ENCODE results near the gene CCER1. TPM values are rescaled to one million over a fixed set of nuclear protein-coding genes. Genes with fewer than 3 reads are reported as not detected.

Gene CCER1
- total and polyA plus RNA-seq, 2 donors (not counting 1 experiment from before 2014, with no cell fraction given): not detected

DNA sequence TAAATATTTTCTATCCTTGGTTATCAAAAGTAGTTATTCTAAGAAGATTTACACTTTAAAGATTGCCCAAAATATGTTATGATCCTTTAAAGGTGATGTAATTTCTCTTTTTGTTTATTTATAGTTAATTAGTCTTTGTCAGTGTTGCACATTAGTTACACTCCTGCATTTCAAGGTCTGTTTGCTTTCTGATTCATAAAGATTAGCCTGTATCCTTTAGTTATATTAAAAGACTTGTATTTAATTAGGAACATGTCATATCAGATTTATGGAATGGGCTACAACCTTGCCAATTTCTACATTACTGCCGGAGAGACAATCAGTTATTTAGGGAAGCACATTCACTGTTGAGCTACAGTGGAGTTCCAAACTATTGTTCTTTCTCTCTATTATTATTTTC lies 46.3 kb upstream of the CCER1 start:
- no peak for DNase-seq
- Histone ChIP-seq H3K36me3 (replicated peaks in 1 of 2; ENCODE audit: control extremely low read depth in 1 of 2, control insufficient read depth in 1 of 2, extremely low read depth in 1 of 2, insufficient read depth in 2 of 2, low read length in 1 of 2) (no peaks in the 10 kb centered on the region), H3K9me3 (ENCODE audit: control extremely low read depth in 1 of 3, control insufficient read depth in 2 of 3, insufficient read depth in 1 of 3, low read length in 2 of 3) (no peaks in the 10 kb centered on the region), H2AFZ (ENCODE audit: insufficient read depth, low read depth, low read length, poor library complexity, severe bottlenecking) (no peak overlapping the region), H3K27me3 (replicated peaks in 1 of 4; ENCODE audit: control extremely low read depth in 1 of 4, control insufficient read depth in 3 of 4, insufficient read depth in 4 of 4, low read length in 3 of 4) (no peaks in the 10 kb centered on the region), H3K4me2 (replicated peaks; ENCODE audit: low read depth, low read length, poor library complexity, severe bottlenecking) (no peak overlapping the region), H3K9ac (ENCODE audit: low read length) (no peak overlapping the region), H3K4me1 (ENCODE audit: control insufficient read depth in 2 of 2, insufficient read depth in 2 of 2, low read length in 2 of 2) (no peaks in the 10 kb centered on the region), H3K27ac (ENCODE audit: low read length in 2 of 2) (no peak overlapping the region), H3K79me2 (ENCODE audit: control insufficient read depth, insufficient read depth, low read length) (no peaks in the 10 kb centered on the region), H3K4me3 (ENCODE audit: control extremely low read depth in 1 of 5, extremely low read depth in 1 of 5, insufficient read depth in 1 of 5, low read depth in 2 of 5, low read length in 4 of 5) (no peak overlapping the region), H4K20me1 (ENCODE audit: control insufficient read depth, insufficient read depth, low read length, poor library complexity, severe bottlenecking) (no peaks in the 10 kb centered on the region)
- H3K9me3 Mint-ChIP-seq (ENCODE audit: insufficient read depth): no peaks in the 10 kb centered on the region
- no peaks in the 10 kb centered on the region for H3K4me1 Mint-ChIP-seq
- TF ChIP-seq, protein P1, sequence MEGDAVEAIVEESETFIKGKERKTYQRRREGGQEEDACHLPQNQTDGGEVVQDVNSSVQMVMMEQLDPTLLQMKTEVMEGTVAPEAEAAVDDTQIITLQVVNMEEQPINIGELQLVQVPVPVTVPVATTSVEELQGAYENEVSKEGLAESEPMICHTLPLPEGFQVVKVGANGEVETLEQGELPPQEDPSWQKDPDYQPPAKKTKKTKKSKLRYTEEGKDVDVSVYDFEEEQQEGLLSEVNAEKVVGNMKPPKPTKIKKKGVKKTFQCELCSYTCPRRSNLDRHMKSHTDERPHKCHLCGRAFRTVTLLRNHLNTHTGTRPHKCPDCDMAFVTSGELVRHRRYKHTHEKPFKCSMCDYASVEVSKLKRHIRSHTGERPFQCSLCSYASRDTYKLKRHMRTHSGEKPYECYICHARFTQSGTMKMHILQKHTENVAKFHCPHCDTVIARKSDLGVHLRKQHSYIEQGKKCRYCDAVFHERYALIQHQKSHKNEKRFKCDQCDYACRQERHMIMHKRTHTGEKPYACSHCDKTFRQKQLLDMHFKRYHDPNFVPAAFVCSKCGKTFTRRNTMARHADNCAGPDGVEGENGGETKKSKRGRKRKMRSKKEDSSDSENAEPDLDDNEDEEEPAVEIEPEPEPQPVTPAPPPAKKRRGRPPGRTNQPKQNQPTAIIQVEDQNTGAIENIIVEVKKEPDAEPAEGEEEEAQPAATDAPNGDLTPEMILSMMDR (IDR thresholded peaks at IDR 0.05): no peak
- no peak for TF ChIP-seq EZH2 (IDR thresholded peaks at IDR 0.05; ENCODE audit: borderline replicate concordance, insufficient read depth, low read depth, low read length, poor library complexity, severe bottlenecking)
- intact Hi-C loops (cut with micrococcal nuclease): no loop called here
- no peak for ATAC-seq (ENCODE audit: low read depth)
- H3K4me3 Mint-ChIP-seq: no peak overlapping the region
- WGBS (ENCODE audit: insufficient coverage): no CpG with 5 or more reads among the region's 1 CpG
- ChIA-PET POLR2A (no interaction called here), CTCF (no interaction called here)
- peaks cover 7% of the 10 kb centered on the region for H3K27me3 Mint-ChIP-seq
- no peak overlapping the region for H3K27ac Mint-ChIP-seq

GRCh38 chr12:90999966-91000365 lies 45.0 kb upstream of the CCER1 start:
- intact Hi-C loops (cut with micrococcal nuclease): no loop called here
- no peaks in the 10 kb centered on the region for H3K9me3 ChIP-seq (ENCODE audit: control extremely low read depth in 1 of 3, control insufficient read depth in 2 of 3, insufficient read depth in 1 of 3, low read length in 2 of 3)
- no peaks in the 10 kb centered on the region for H3K36me3 ChIP-seq (replicated peaks in 1 of 2; ENCODE audit: control extremely low read depth in 1 of 2, control insufficient read depth in 1 of 2, extremely low read depth in 1 of 2, insufficient read depth in 2 of 2, low read length in 1 of 2)
- no peaks in the 10 kb centered on the region for H3K4me1 ChIP-seq (ENCODE audit: control insufficient read depth in 2 of 2, insufficient read depth in 2 of 2, low read length in 2 of 2)
- CTCF ChIA-PET: no interaction called here
- no CpG with 5 or more reads among the region's 2 CpGs for WGBS (ENCODE audit: insufficient coverage)
- H3K4me3 ChIP-seq (ENCODE audit: control extremely low read depth in 1 of 5, extremely low read depth in 1 of 5, insufficient read depth in 1 of 5, low read depth in 2 of 5, low read length in 4 of 5): no peak overlapping the region
- no peak overlapping the region for H3K4me2 ChIP-seq (replicated peaks; ENCODE audit: low read depth, low read length, poor library complexity, severe bottlenecking)
- DNase-seq (no peak), ATAC-seq (ENCODE audit: low read depth) (no peak)
- H3K4me3 Mint-ChIP-seq: no peak overlapping the region
- TF ChIP-seq, protein P1 (IDR thresholded peaks at IDR 0.05): no peak
- TF ChIP-seq EZH2 (IDR thresholded peaks at IDR 0.05; ENCODE audit: borderline replicate concordance, insufficient read depth, low read depth, low read length, poor library complexity, severe bottlenecking): no peak
- no peak overlapping the region for H3K27ac ChIP-seq (ENCODE audit: low read length in 2 of 2)
- H2AFZ ChIP-seq (ENCODE audit: insufficient read depth, low read depth, low read length, poor library complexity, severe bottlenecking): no peak overlapping the region
- H3K9ac ChIP-seq (ENCODE audit: low read length): no peak overlapping the region
- no peaks in the 10 kb centered on the region for H3K9me3 Mint-ChIP-seq (ENCODE audit: insufficient read depth)
- H3K27me3 ChIP-seq (replicated peaks in 1 of 4; ENCODE audit: control extremely low read depth in 1 of 4, control insufficient read depth in 3 of 4, insufficient read depth in 4 of 4, low read length in 3 of 4): no peaks in the 10 kb centered on the region
- POLR2A ChIA-PET: no interaction called here
- no peak overlapping the region for H3K27ac Mint-ChIP-seq
- no peaks in the 10 kb centered on the region for H3K79me2 ChIP-seq (ENCODE audit: control insufficient read depth, insufficient read depth, low read length)
- H4K20me1 ChIP-seq (ENCODE audit: control insufficient read depth, insufficient read depth, low read length, poor library complexity, severe bottlenecking): no peaks in the 10 kb centered on the region
- H3K27me3 Mint-ChIP-seq: peaks cover 7% of the 10 kb centered on the region
- H3K4me1 Mint-ChIP-seq: no peaks in the 10 kb centered on the region

Measured in B cell (primary cell).